Right ventricle myocardium superior (tissue), 1 donor: ENCODE data around the gene CAST. TPM values are rescaled to one million over a fixed set of nuclear protein-coding genes. Genes with fewer than 3 reads are reported as not detected.

ENCODE experiments used
- ATAC-seq: fragments of 200-7000 bp; cut with Tn5 transposase; one replicate; pipeline ENCODE4 v1.9.1; 2020; ENCODE audit warnings: mild to moderate bottlenecking; ENCODE audit not compliant: poor library complexity
- DNase-seq: peaks from one replicate; pipeline ENCODE4 v3.0.0-alpha.2; 2020
- intact Hi-C: fragments of 100-400 bp; cut with DNase I; formaldehyde crosslinking; loops from one replicate; pipeline ENCODE4 v1.11.2; 2022
- total RNA-seq: library from RNA; stranded (reverse); fragmentation: NEBNext Ultra II Directional; extraction: Animal tissue kit (Norgen Biotek cat#: 25700); gene quantifications from one replicate; pipeline ENCODE4 v1.2.1, GENCODE V29; 2021
- donor health status: DM: no; HTN: yes; CAD: no; lungs with severe emphysema.

The CAST gene
- total RNA-seq, 1 donor from 2014 or later = 501 TPM

- no peak for DNase-seq
- ATAC-seq = no peak
- intact Hi-C loops = no loop called here
These were observed 963 bp upstream of the CAST start for GRCh38 chr5:96660971-96661854.

- intact Hi-C loops = no loop called here
- peak; percentile 96 for DNase-seq
- peak; percentile 94 for ATAC-seq
These were observed 746 bp downstream of the CAST start for GRCh38 chr5:96662725-96663518.

GRCh38 chr5:96663608-96664007 is 1.4 kb downstream of the CAST start:
- intact Hi-C loops = no loop called here
- ATAC-seq (no peak), DNase-seq (no peak)

GRCh38 chr5:96664669-96665068 is 2.5 kb downstream of the CAST start:
- intact Hi-C loops = no loop called here
- DNase-seq = no peak
- ATAC-seq = no peak

GRCh38 chr5:96668725-96669124 is 6.5 kb downstream of the CAST start:
- intact Hi-C loops = no loop called here
- ATAC-seq = peak; percentile 35
- no peak for DNase-seq

- no peak for DNase-seq
- intact Hi-C loops = no loop called here
- ATAC-seq = no peak
These were observed 7.7 kb downstream of the CAST start for GRCh38 chr5:96669909-96670308.

GRCh38 chr5:96671441-96671840 is 9.3 kb downstream of the CAST start:
- DNase-seq = no peak
- ATAC-seq = peak; percentile 13
- intact Hi-C loops = no loop called here

GRCh38 chr5:96673127-96673526 is 11.0 kb downstream of the CAST start:
- DNase-seq = no peak
- no peak for ATAC-seq
- intact Hi-C loops = no loop called here

- ATAC-seq (no peak), DNase-seq (no peak)
- intact Hi-C loops = no loop called here
These were observed 13.7 kb downstream of the CAST start for GRCh38 chr5:96675882-96676281.

GRCh38 chr5:96677496-96677895 is 15.3 kb downstream of the CAST start:
- DNase-seq = no peak
- ATAC-seq = no peak
- intact Hi-C loops = no loop called here

GRCh38 chr5:96679293-96679692 is 17.1 kb downstream of the CAST start:
- ATAC-seq = no peak
- intact Hi-C loops = no loop called here

GRCh38 chr5:96680759-96681470 is 18.7 kb downstream of the CAST start:
- DNase-seq = no peak
- intact Hi-C loops = no loop called here
- peak; percentile 41 for ATAC-seq

More at GRCh38 chr5:96679293-96679692, 17.1 kb downstream of the CAST start:
- DNase-seq = no peak

GRCh38 chr5:96683392-96683791 is 21.2 kb downstream of the CAST start:
- no peak for ATAC-seq
- intact Hi-C loops = no loop called here
- no peak for DNase-seq

GRCh38 chr5:96683810-96684209 is 21.6 kb downstream of the CAST start:
- ATAC-seq (no peak), DNase-seq (no peak)
- intact Hi-C loops = no loop called here

GRCh38 chr5:96687080-96687479 is 24.9 kb downstream of the CAST start:
- intact Hi-C loops = loop anchor here (5.0 kb wide), 1 partner anchor 65 kb away; no protein-coding TSS in a partner anchor
- no peak for DNase-seq
- no peak for ATAC-seq

- ATAC-seq (peak; percentile 70), DNase-seq (no peak)
- intact Hi-C loops = loop anchor here (5.0 kb wide), 1 partner anchor 66 kb away; no protein-coding TSS in a partner anchor
These were observed 25.8 kb downstream of the CAST start for GRCh38 chr5:96687812-96688453.

- intact Hi-C loops = no loop called here
- DNase-seq = no peak
- no peak for ATAC-seq
These were observed 28.7 kb downstream of the CAST start for GRCh38 chr5:96690861-96691260.

- ATAC-seq (peak; percentile 49), DNase-seq (no peak)
- intact Hi-C loops = no loop called here
These were observed 29.5 kb downstream of the CAST start for GRCh38 chr5:96691503-96692303.
